NCI-H510A (cell line): ENCODE data around the gene SPATA31C1.
"Not testable (repeated sequence)": the region's sequence is repeated elsewhere in the genome, so short reads cannot be mapped to it uniquely, and the experiment has no call there.

Experiments used
- DNase-seq: peaks from one replicate; lab custom pipeline; 2025; lab: John Stamatoyannopoulos, UW

Gene SPATA31C1

GRCh38 chr9:87938336-87938735, 20.6 kb downstream of the SPATA31C1 start:
- not testable (repeated sequence) for DNase-seq

- DNase-seq = not testable (repeated sequence)
Measured at GRCh38 chr9:87939096-87939495, 21.3 kb downstream of the SPATA31C1 start.

GRCh38 chr9:87944096-87944495, 26.3 kb downstream of the SPATA31C1 start:
- DNase-seq = no peak

- DNase-seq = no peak
Measured at GRCh38 chr9:87944682-87945081, 26.9 kb downstream of the SPATA31C1 start.

- no peak for DNase-seq
Measured at GRCh38 chr9:87950296-87950695, 32.5 kb downstream of the SPATA31C1 start.

- no peak for DNase-seq
Measured at GRCh38 chr9:87950765-87951488, 33.2 kb downstream of the SPATA31C1 start.

- no peak for DNase-seq
Measured at GRCh38 chr9:87954230-87954629, 36.5 kb downstream of the SPATA31C1 start.

GRCh38 chr9:87957839-87958238, 40.1 kb downstream of the SPATA31C1 start:
- DNase-seq = no peak

- no peak for DNase-seq
Measured at GRCh38 chr9:87958591-87958990, 40.8 kb downstream of the SPATA31C1 start.

- DNase-seq = no peak
Measured at GRCh38 chr9:87959916-87960581, 42.3 kb downstream of the SPATA31C1 start.

GRCh38 chr9:87963770-87964169, 46.0 kb downstream of the SPATA31C1 start:
- DNase-seq = no peak

GRCh38 chr9:87964826-87965225, 47.1 kb downstream of the SPATA31C1 start:
- no peak for DNase-seq

GRCh38 chr9:87968155-87968554, 50.4 kb downstream of the SPATA31C1 start:
- no peak for DNase-seq

- no peak for DNase-seq
Measured at GRCh38 chr9:87970602-87971001, 52.8 kb downstream of the SPATA31C1 start.

- DNase-seq = no peak
Measured at GRCh38 chr9:87973122-87973521, 55.4 kb downstream of the SPATA31C1 start.
